Measurements from ENCODE around the gene ANKRD16. TPM values are rescaled to one million over a fixed set of nuclear protein-coding genes. Genes with fewer than 3 reads are reported as not detected.
"Not testable (repeated sequence)": the region's sequence is repeated elsewhere in the genome, so short reads cannot be mapped to it uniquely, and the experiment has no call there.

ANKRD16 gene
- total and polyA plus RNA-seq, 2 of the 13 experiments (the other 11 are each of a cell fraction or from before 2014, with no cell fraction given) = 8.0 to 11.4 TPM

DNA sequence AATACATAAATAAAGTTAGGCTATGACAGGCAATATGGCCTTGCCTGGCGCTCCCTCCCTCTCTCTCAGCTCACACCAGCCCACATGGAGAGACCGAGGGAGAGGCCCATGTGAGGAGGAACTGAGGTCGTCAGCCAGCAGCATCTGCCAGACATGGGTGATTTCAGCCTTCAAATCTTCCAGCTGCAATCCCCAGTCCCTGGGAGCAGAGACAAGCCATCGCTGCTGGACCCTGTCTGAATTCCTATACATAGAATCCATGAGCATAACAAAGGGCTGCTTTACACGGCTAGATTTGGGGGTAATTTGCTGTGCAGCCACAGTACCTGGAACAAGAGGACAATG, 35.6 kb downstream of the ANKRD16 start (continued):
- TF ChIP-seq ZNF333 (CRISPR knock-in tag; IDR thresholded peaks at IDR 0.05; ENCODE audit: borderline replicate concordance) = no peak
- no peak for TF ChIP-seq ETV5 (CRISPR knock-in tag; IDR thresholded peaks at IDR 0.05; ENCODE audit: borderline replicate concordance)
- no peak for TF ChIP-seq HNRNPL (IDR thresholded peaks at IDR 0.05; ENCODE audit: low read depth, low read length)
- TF ChIP-seq ZC3H13 (CRISPR knock-in tag; IDR thresholded peaks at IDR 0.05) = no peak
- TF ChIP-seq, protein P1, sequence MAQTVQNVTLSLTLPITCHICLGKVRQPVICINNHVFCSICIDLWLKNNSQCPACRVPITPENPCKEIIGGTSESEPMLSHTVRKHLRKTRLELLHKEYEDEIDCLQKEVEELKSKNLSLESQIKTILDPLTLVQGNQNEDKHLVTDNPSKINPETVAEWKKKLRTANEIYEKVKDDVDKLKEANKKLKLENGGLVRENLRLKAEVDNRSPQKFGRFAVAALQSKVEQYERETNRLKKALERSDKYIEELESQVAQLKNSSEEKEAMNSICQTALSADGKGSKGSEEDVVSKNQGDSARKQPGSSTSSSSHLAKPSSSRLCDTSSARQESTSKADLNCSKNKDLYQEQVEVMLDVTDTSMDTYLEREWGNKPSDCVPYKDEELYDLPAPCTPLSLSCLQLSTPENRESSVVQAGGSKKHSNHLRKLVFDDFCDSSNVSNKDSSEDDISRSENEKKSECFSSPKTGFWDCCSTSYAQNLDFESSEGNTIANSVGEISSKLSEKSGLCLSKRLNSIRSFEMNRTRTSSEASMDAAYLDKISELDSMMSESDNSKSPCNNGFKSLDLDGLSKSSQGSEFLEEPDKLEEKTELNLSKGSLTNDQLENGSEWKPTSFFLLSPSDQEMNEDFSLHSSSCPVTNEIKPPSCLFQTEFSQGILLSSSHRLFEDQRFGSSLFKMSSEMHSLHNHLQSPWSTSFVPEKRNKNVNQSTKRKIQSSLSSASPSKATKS (CRISPR knock-in tag; IDR thresholded peaks at IDR 0.05) = no peak
- no peak for TF ChIP-seq NR1H2 (CRISPR knock-in tag; IDR thresholded peaks at IDR 0.05; ENCODE audit: borderline replicate concordance, low read depth)
- TF ChIP-seq ZNF180 (CRISPR knock-in tag; IDR thresholded peaks at IDR 0.05; ENCODE audit: borderline replicate concordance, low read depth) = no peak
- no peak for TF ChIP-seq THAP11 (CRISPR knock-in tag; IDR thresholded peaks at IDR 0.05)
- TF ChIP-seq AGO2 (optimal IDR thresholded peaks at IDR 0.05; ENCODE audit: low read depth, low read length) = no peak
- TF ChIP-seq NFATC3 (CRISPR knock-in tag; IDR thresholded peaks at IDR 0.05) = no peak

DNA sequence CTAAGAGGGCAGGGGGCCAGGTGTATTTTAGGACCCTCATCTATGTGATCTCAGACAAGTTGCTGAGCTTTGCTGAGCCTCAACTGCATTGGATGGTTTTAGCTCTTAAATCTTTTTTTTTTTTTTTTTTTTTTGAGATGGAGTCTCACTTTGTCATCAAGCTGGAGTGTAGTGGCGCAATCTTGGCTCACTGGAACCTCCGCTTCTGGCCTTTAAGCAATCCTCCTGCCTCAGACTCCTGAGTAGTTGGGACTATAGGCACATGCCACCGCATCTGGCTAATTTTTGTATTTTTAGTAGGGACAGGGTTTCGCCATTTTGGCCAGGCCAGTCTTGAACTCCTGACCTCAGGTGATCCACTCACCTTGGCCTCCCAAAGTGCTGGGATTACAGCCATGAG, 43.0 kb downstream of the ANKRD16 start:
- H3K27ac ChIP-seq (ENCODE audit: extremely low read length, insufficient read depth, low read length); ATAC-seq; H3K9me3 ChIP-seq (ENCODE audit: low read length); H3K79me2 ChIP-seq (ENCODE audit: insufficient read depth, low read length); H3K36me3 ChIP-seq (replicated peaks in 1 of 2; ENCODE audit: control insufficient read depth in 1 of 2, insufficient read depth in 2 of 2, low read length in 2 of 2); H4K20me1 ChIP-seq (ENCODE audit: insufficient read depth, low read length); intact Hi-C loops (cut with micrococcal nuclease; ENCODE audit: unreplicated experiment); FAIRE-seq; H3K9ac ChIP-seq (ENCODE audit: insufficient read depth, low read depth, low read length); BruUV-seq (replicated peaks); H3K27me3 ChIP-seq (ENCODE audit: control insufficient read depth in 1 of 2, insufficient read depth in 2 of 2, low read length in 2 of 2); CTCF ChIA-PET (ENCODE audit: low intra/inter-chr PET ratio, low total read pairs); DNase-seq (ENCODE audit: low spot score); in situ Hi-C loops (cut with HindIII; ENCODE audit: extremely low pct_ligation_motif_present, low pct_unique_long_range_greater_than_20kb): not testable (repeated sequence)
- peak overlapping the region in 2 of 3 experiments; percentile 6 to 28; a peak in 1 of 6 replicates for H3K4me3 ChIP-seq (replicated peaks in 1 of 3; ENCODE audit: insufficient read depth in 1 of 3, low read depth in 2 of 3, low read length in 3 of 3)
- WGBS (ENCODE audit: low lambda C conversion rate) = 56% methylated on average over 4 of the region's 4 CpGs
- peak overlapping the region; percentile 60 for H2AFZ ChIP-seq (ENCODE audit: low read length)
- peak; percentile 9; the same call in 1 of the 2 replicates for TF ChIP-seq CEBPB (IDR thresholded peaks at IDR 0.05; ENCODE audit: borderline replicate concordance, low read depth, low read length)
- TF ChIP-seq, protein P2, sequence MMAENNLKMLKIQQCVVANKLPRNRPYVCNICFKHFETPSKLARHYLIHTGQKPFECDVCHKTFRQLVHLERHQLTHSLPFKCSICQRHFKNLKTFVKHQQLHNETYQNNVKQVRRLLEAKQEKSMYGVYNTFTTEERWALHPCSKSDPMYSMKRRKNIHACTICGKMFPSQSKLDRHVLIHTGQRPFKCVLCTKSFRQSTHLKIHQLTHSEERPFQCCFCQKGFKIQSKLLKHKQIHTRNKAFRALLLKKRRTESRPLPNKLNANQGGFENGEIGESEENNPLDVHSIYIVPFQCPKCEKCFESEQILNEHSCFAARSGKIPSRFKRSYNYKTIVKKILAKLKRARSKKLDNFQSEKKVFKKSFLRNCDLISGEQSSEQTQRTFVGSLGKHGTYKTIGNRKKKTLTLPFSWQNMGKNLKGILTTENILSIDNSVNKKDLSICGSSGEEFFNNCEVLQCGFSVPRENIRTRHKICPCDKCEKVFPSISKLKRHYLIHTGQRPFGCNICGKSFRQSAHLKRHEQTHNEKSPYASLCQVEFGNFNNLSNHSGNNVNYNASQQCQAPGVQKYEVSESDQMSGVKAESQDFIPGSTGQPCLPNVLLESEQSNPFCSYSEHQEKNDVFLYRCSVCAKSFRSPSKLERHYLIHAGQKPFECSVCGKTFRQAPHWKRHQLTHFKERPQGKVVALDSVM (CRISPR knock-in tag; IDR thresholded peaks at IDR 0.05) = peak; percentile 89
- H3K4me1 ChIP-seq (ENCODE audit: insufficient read depth, low read length) = peaks cover 32% of the 10 kb centered on the region
- POLR2A ChIA-PET = interaction anchor here (0.6 kb wide), 1 partner anchor 219 kb away, joined by 3 read pairs; no protein-coding TSS in a partner anchor
- peak overlapping the region; percentile 65 for H3K4me2 ChIP-seq (ENCODE audit: low read depth, low read length)
